Liver (tissue), 9 donors: Measurements from ENCODE around the gene METTL23. TPM values are rescaled to one million over a fixed set of nuclear protein-coding genes. Genes with fewer than 3 reads are reported as not detected.

Experiments used
- DNase-seq: peaks from one replicate; pipeline ENCODE4 v3.0.0-alpha.2; 2017; ENCODE audit warnings: low spot score
- H3K27ac ChIP-seq, 2 donors: one replicate each; pipeline ENCODE4 v1.7.0; 2013; ENCODE audit warnings: inconsistent platforms in 2 of 2, low read length in 2 of 2, control low read depth in 1 of 2, low read depth in 1 of 2, mild to moderate bottlenecking in 1 of 2
- H3K27me3 ChIP-seq, 4 donors: one replicate each; pipeline versions ENCODE4 v1.6.1 to v1.7.0; 2013; ENCODE audit warnings: low read length in 3 of 4, inconsistent platforms in 1 of 4, mild to moderate bottlenecking in 1 of 4, moderate library complexity in 1 of 4; ENCODE audit not compliant: control insufficient read depth in 4 of 4, insufficient read depth in 4 of 4
- H3K36me3 ChIP-seq, 4 donors: one replicate each; pipeline versions ENCODE4 v1.6.1 to v1.7.0; 2013; ENCODE audit warnings: low read length in 3 of 4, mild to moderate bottlenecking in 3 of 4, low read depth in 1 of 4, moderate library complexity in 1 of 4; ENCODE audit not compliant: control insufficient read depth in 4 of 4, insufficient read depth in 3 of 4
- H3K4me1 ChIP-seq, 4 donors: one replicate each; pipeline versions ENCODE4 v1.6.1 to v1.7.0; 2013; ENCODE audit warnings: low read length in 3 of 4, mild to moderate bottlenecking in 3 of 4, moderate library complexity in 1 of 4; ENCODE audit not compliant: control insufficient read depth in 4 of 4, insufficient read depth in 4 of 4
- H3K4me3 ChIP-seq, 3 donors: one replicate each; pipeline versions ENCODE4 v1.6.1 to v1.7.0; 2013; ENCODE audit warnings: low read length in 3 of 3, control low read depth in 1 of 3, low read depth in 1 of 3, mild to moderate bottlenecking in 1 of 3
- H3K9ac ChIP-seq, 2 donors: one replicate each; pipeline ENCODE4 v1.7.0; 2013; ENCODE audit warnings: low read length in 2 of 2, mild to moderate bottlenecking in 2 of 2, moderate library complexity in 2 of 2, control low read depth in 1 of 2, low read depth in 1 of 2
- H3K9me3 ChIP-seq, 4 donors: one replicate each; pipeline versions ENCODE4 v1.6.1 to v1.7.0; 2013; ENCODE audit warnings: low read length in 3 of 4; ENCODE audit not compliant: control insufficient read depth in 4 of 4
- EGR1 ChIP-seq, 2 donors: IDR thresholded peaks; 2 replicates each; pipeline ENCODE4 v1.6.1; 2016 to 2018; ENCODE audit warnings: antibody characterized with exemption in 2 of 2, low read depth in 2 of 2
- FOXA2 ChIP-seq: IDR thresholded peaks from 2 replicates; pipeline ENCODE4 v1.6.1; 2016; ENCODE audit warnings: antibody characterized with exemption
- GABPA ChIP-seq, 2 donors: IDR thresholded peaks in 1 of 2; conservative IDR thresholded peaks in 1 of 2; 2 replicates each; pipeline ENCODE4 v1.6.1; 2016; ENCODE audit warnings: antibody characterized with exemption in 2 of 2, mild to moderate bottlenecking in 1 of 2, moderate library complexity in 1 of 2
- HNF4A ChIP-seq, 2 donors: conservative IDR thresholded peaks; 2 replicates each; pipeline ENCODE4 v1.6.1; 2016; ENCODE audit warnings: antibody characterized with exemption in 2 of 2, mild to moderate bottlenecking in 2 of 2
- HNF4G ChIP-seq: IDR thresholded peaks from 2 replicates; pipeline ENCODE4 v1.6.1; 2016; ENCODE audit warnings: antibody characterized with exemption
- JUND ChIP-seq, 2 donors: IDR thresholded peaks; 2 replicates each; pipeline ENCODE4 v1.6.1; 2016; ENCODE audit warnings: antibody characterized with exemption in 2 of 2
- NR2F2 ChIP-seq: IDR thresholded peaks from 2 replicates; pipeline ENCODE4 v1.6.1; 2016; ENCODE audit warnings: antibody characterized with exemption
- RXRA ChIP-seq, 2 donors: IDR thresholded peaks; 2 replicates each; pipeline ENCODE4 v1.6.1; 2017 to 2018; ENCODE audit warnings: antibody characterized with exemption in 2 of 2, mild to moderate bottlenecking in 1 of 2
- SP1 ChIP-seq: IDR thresholded peaks from 2 replicates; pipeline ENCODE4 v1.6.1; 2018; ENCODE audit warnings: antibody characterized with exemption, mild to moderate bottlenecking
- TAF1 ChIP-seq: conservative IDR thresholded peaks from 2 replicates; pipeline ENCODE4 v1.6.1; 2016; ENCODE audit warnings: antibody characterized with exemption, mild to moderate bottlenecking
- YY1 ChIP-seq: IDR thresholded peaks from 2 replicates; pipeline ENCODE4 v1.6.1; 2016; ENCODE audit warnings: antibody characterized with exemption, mild to moderate bottlenecking
- WGBS: extraction: QIAGEN DNeasy Blood & Tissue Kit; methylation state at CpG from one replicate; pipeline ENCODE4 v1.1.7; 2013; 5-methylcytosine and 5-hydroxymethylcytosine counted together
- polyA plus RNA-seq, 2 donors: library from polyadenylated mRNA; stranded (reverse) in 1 of 2; unstranded in 1 of 2; fragments of 200-250 nt in 1 of 2; fragments of >200 nt in 1 of 2; fragmentation: Nextera tagmentation in 1 of 2; extraction: Ambion mirVana in 1 of 2; gene quantifications; one replicate each; pipeline versions ENCODE4 v1.2.1 to v1.2.3, GENCODE V29; 2013 to 2015
- total RNA-seq, 2 donors: library from RNA; depleted of rRNA; stranded (reverse); fragments of >200 nt; gene quantifications; one replicate each; pipeline ENCODE4 v1.2.3, GENCODE V29; 2014
- TF ChIP-seq, protein P1 (sequence below): IDR thresholded peaks from 2 replicates; pipeline ENCODE4 v1.6.1; 2016; ENCODE audit warnings: antibody characterized with exemption
- TF ChIP-seq, protein P2 (sequence below): IDR thresholded peaks from 2 replicates; pipeline ENCODE4 v1.6.1; 2016; ENCODE audit warnings: antibody characterized with exemption
- TF ChIP-seq, protein P3 (sequence below): IDR thresholded peaks from 2 replicates; pipeline ENCODE4 v1.6.1; 2016; ENCODE audit warnings: antibody characterized with exemption, mild to moderate bottlenecking
- TF ChIP-seq, protein P4 (sequence below): fragments of 150-350 bp; IDR thresholded peaks from 2 replicates; pipeline ENCODE4 v1.5.1; 2017; ENCODE audit warnings: improper control_type of control experiment, low read depth, low read length; ENCODE audit not compliant: missing input control
- donor health status: healthy.
- donor health status: healthy.
- donor health status: healthy.
- donor health status: healthy.
- donor health status: healthy.

The METTL23 gene
- total and polyA plus RNA-seq, 4 donors: 15.6 to 37.2 (median 22.1) TPM

DNA sequence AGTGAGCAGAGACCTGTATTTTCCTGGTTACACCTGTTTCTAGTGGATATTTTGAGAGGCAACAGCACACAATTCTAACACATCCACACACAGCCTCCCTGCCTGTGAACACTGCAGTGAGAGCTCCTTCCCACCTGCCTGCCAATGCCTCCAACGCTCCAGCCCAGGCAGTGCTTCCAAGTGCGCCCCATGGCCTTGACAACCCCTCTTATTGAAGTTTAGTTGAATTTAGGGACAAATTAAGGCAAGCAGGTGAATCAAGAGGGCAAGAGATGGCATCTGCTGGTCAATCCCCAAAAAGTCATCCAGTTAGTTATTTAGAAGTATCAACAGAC, 11.2 kb upstream of the METTL23 start (continued):
- no peak for TF ChIP-seq GABPA (IDR thresholded peaks at IDR 0.05 in 1 of 2, conservative IDR thresholded peaks at IDR 0.05 in 1 of 2)
- TF ChIP-seq JUND (IDR thresholded peaks at IDR 0.05): no peak

DNA sequence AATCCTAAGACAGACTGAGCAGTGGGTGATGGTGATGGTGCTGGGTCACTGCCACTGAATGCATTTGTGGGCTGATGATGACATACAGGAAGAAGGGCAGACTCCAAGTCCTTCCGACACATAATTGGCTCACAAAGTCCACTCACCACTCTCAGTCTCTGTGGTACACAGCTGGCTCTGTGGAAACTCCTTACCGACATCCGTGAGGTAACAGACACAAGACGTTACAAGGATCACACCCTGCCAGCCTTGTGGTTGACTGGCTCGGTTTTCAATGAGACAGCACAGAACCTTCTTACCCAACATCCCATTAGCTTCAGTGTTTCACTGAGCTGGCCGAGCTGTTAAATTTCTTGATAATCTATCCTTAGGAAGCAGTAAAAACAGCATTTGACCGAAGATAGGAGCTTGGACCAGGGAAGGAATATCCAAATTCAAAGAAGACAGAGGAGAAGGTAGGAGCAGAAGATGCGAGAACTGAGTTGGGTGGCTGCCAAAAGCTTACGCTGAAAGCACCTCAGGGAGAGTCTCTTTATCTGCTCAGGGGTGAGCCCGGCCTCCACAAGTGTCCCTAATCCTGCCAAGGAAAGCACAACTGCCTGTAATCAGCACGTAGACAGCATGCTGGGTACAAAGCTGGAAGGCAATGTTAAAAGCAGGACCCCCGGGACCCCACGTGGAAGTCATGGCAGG, 10.3 kb upstream of the METTL23 start:
- no peak overlapping the region for H3K9ac ChIP-seq
- H3K27ac ChIP-seq: peak overlapping the region; percentile 33 to 58
- WGBS: 77% methylated on average over 13 of the region's 13 CpGs
- no peaks in the 10 kb centered on the region for H3K27me3 ChIP-seq
- H3K36me3 ChIP-seq: peaks cover 11 to 58% (median 50%) of the 10 kb centered on the region in 4 donors
- no peaks in the 10 kb centered on the region for H3K9me3 ChIP-seq
- no peak overlapping the region for H3K4me3 ChIP-seq
- peak; percentile 11 to 37 for TF ChIP-seq HNF4A (conservative IDR thresholded peaks at IDR 0.05)
- TF ChIP-seq JUND (IDR thresholded peaks at IDR 0.05): no peak
- TF ChIP-seq NR2F2: no peak
- TF ChIP-seq, protein P1, sequence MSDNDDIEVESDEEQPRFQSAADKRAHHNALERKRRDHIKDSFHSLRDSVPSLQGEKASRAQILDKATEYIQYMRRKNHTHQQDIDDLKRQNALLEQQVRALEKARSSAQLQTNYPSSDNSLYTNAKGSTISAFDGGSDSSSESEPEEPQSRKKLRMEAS: no peak
- peaks cover 0 to 12% (median 4%) of the 10 kb centered on the region in 4 donors for H3K4me1 ChIP-seq
- DNase-seq: peak; percentile 82

DNA sequence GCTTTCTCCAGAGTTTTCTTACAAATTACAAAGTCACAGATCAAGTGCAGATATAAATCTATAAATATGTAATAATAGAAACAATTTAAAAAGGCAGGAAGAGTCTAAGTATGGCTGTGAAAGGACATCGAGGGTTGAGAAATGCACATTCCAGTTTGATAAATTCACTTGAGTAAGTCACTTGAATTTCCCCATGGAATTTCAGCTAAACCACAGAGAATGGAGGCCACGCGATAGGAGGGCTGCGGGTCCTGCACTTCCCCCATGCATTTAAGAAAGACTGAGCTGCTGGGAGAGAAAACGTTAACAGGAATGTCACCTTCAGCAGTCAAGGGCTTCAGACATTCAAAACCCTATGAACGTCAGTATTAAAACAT, 9.8 kb upstream of the METTL23 start:
- Histone ChIP-seq H3K9me3 (no peaks in the 10 kb centered on the region), H3K27ac (peak overlapping the region in 1 of 2 donors; percentile 33), H3K4me1 (peaks cover 0 to 10% (median under 1%) of the 10 kb centered on the region in 4 donors), H3K27me3 (no peaks in the 10 kb centered on the region), H3K36me3 (peaks cover 14 to 64% (median 55%) of the 10 kb centered on the region in 4 donors), H3K9ac (no peak overlapping the region), H3K4me3 (no peak overlapping the region)
- DNase-seq: no peak
- WGBS: 89% methylated on average over 6 of the region's 6 CpGs
- no peak for TF ChIP-seq RXRA (IDR thresholded peaks at IDR 0.05)
- TF ChIP-seq, protein P2, sequence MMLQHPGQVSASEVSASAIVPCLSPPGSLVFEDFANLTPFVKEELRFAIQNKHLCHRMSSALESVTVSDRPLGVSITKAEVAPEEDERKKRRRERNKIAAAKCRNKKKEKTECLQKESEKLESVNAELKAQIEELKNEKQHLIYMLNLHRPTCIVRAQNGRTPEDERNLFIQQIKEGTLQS: no peak
- no peak for TF ChIP-seq YY1
- TF ChIP-seq, protein P1: no peak

DNA sequence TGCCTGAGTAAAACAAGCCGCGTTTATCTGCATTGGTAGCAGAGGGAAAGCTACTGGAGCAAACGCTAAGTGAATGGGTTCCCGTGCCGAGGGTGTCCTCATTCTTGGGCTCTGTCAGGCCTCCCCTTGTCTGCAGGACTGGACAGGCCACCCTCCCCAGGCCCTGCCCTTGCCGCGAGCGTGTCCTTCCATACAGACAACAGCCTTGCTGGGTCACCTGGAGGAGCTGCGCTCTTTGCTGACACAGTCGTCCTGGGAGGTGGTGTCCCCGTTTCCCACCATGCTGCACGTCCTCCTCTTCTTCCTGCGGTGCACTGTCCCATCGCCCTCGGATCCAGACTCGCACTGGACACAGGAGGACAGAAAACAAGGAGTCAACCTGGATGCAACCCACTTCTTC, 8.1 kb upstream of the METTL23 start:
- peaks cover 18 to 73% (median 63%) of the 10 kb centered on the region in 4 donors for H3K36me3 ChIP-seq
- WGBS: 93% methylated on average over 16 of the region's 16 CpGs
- peaks cover 0 to 10% (median 0%) of the 10 kb centered on the region in 4 donors for H3K4me1 ChIP-seq
- TF ChIP-seq, protein P2: no peak
- TF ChIP-seq, protein P3, sequence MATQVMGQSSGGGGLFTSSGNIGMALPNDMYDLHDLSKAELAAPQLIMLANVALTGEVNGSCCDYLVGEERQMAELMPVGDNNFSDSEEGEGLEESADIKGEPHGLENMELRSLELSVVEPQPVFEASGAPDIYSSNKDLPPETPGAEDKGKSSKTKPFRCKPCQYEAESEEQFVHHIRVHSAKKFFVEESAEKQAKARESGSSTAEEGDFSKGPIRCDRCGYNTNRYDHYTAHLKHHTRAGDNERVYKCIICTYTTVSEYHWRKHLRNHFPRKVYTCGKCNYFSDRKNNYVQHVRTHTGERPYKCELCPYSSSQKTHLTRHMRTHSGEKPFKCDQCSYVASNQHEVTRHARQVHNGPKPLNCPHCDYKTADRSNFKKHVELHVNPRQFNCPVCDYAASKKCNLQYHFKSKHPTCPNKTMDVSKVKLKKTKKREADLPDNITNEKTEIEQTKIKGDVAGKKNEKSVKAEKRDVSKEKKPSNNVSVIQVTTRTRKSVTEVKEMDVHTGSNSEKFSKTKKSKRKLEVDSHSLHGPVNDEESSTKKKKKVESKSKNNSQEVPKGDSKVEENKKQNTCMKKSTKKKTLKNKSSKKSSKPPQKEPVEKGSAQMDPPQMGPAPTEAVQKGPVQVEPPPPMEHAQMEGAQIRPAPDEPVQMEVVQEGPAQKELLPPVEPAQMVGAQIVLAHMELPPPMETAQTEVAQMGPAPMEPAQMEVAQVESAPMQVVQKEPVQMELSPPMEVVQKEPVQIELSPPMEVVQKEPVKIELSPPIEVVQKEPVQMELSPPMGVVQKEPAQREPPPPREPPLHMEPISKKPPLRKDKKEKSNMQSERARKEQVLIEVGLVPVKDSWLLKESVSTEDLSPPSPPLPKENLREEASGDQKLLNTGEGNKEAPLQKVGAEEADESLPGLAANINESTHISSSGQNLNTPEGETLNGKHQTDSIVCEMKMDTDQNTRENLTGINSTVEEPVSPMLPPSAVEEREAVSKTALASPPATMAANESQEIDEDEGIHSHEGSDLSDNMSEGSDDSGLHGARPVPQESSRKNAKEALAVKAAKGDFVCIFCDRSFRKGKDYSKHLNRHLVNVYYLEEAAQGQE: no peak
- no peak for TF ChIP-seq HNF4A (conservative IDR thresholded peaks at IDR 0.05)
- TF ChIP-seq SP1: no peak
- no peak for TF ChIP-seq RXRA (IDR thresholded peaks at IDR 0.05)
- TF ChIP-seq YY1: no peak
- TF ChIP-seq, protein P1: no peak
- TF ChIP-seq, protein P4, sequence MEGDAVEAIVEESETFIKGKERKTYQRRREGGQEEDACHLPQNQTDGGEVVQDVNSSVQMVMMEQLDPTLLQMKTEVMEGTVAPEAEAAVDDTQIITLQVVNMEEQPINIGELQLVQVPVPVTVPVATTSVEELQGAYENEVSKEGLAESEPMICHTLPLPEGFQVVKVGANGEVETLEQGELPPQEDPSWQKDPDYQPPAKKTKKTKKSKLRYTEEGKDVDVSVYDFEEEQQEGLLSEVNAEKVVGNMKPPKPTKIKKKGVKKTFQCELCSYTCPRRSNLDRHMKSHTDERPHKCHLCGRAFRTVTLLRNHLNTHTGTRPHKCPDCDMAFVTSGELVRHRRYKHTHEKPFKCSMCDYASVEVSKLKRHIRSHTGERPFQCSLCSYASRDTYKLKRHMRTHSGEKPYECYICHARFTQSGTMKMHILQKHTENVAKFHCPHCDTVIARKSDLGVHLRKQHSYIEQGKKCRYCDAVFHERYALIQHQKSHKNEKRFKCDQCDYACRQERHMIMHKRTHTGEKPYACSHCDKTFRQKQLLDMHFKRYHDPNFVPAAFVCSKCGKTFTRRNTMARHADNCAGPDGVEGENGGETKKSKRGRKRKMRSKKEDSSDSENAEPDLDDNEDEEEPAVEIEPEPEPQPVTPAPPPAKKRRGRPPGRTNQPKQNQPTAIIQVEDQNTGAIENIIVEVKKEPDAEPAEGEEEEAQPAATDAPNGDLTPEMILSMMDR: no peak
- no peak for TF ChIP-seq NR2F2
- no peak for TF ChIP-seq JUND (IDR thresholded peaks at IDR 0.05)
- TF ChIP-seq HNF4G: no peak
- TF ChIP-seq FOXA2: no peak
- no peak for TF ChIP-seq EGR1 (IDR thresholded peaks at IDR 0.05; ENCODE audit: low read depth in 2 of 2)
- no peak for TF ChIP-seq TAF1
- TF ChIP-seq GABPA (IDR thresholded peaks at IDR 0.05 in 1 of 2, conservative IDR thresholded peaks at IDR 0.05 in 1 of 2): no peak
- no peak overlapping the region for H3K4me3 ChIP-seq
- no peaks in the 10 kb centered on the region for H3K27me3 ChIP-seq
- no peak for DNase-seq
- no peak overlapping the region for H3K9ac ChIP-seq
- no peaks in the 10 kb centered on the region for H3K9me3 ChIP-seq
- H3K27ac ChIP-seq: no peak overlapping the region
